ENCODE measurements around the gene NPBWR2. TPM values are rescaled to one million over a fixed set of nuclear protein-coding genes. Genes with fewer than 3 reads are reported as not detected.

Gene NPBWR2
- total RNA-seq, 4 donors from 2014 or later, result not detected

- 76 to 88% methylated on average over 14 of the region's 14 CpGs for WGBS, 2 donors
- no peak overlapping the region for H3K4me3 ChIP-seq (ENCODE audit: low read depth, poor library complexity, severe bottlenecking)
- intact Hi-C loops (cut with DNase I; ENCODE audit: low total_unique reads), result no loop called here
- TF ChIP-seq POLR2A (IDR thresholded peaks at IDR 0.05) (no peak), CTCF (IDR thresholded peaks at IDR 0.05) (no peak)
- peak in 1 of 2 donors; percentile 75 for DNase-seq (ENCODE audit: low spot score in 2 of 2)
These were observed 7.1 kb upstream of the NPBWR2 start for GRCh38 chr20:64114356-64114971.

GRCh38 chr20:64113796-64114355, 6.5 kb upstream of the NPBWR2 start:
- intact Hi-C loops (cut with DNase I; ENCODE audit: low total_unique reads), result no loop called here
- 65 to 66% methylated on average over 13 of the region's 13 CpGs for WGBS, 2 donors

GRCh38 chr20:64113444-64113775, 6.0 kb upstream of the NPBWR2 start:
- intact Hi-C loops (cut with DNase I; ENCODE audit: low total_unique reads), result no loop called here
- DNase-seq (ENCODE audit: low spot score in 2 of 2), result no peak
- WGBS, 2 donors, result 60 to 75% methylated on average over 6 of the region's 6 CpGs
- no peak for TF ChIP-seq CTCF (IDR thresholded peaks at IDR 0.05)
- TF ChIP-seq POLR2A (IDR thresholded peaks at IDR 0.05), result no peak
- no peak overlapping the region for H3K4me3 ChIP-seq (ENCODE audit: low read depth, poor library complexity, severe bottlenecking)

More at GRCh38 chr20:64113796-64114355, 6.5 kb upstream of the NPBWR2 start:
- peak in 1 of 2 donors; percentile 84 for DNase-seq (ENCODE audit: low spot score in 2 of 2)
- no peak overlapping the region for H3K4me3 ChIP-seq (ENCODE audit: low read depth, poor library complexity, severe bottlenecking)
- TF ChIP-seq CTCF (IDR thresholded peaks at IDR 0.05) (no peak), POLR2A (IDR thresholded peaks at IDR 0.05) (no peak)

- WGBS, 2 donors, result 75 to 84% methylated on average over 17 to 18 of the region's 18 CpGs
- peak in 1 of 2 donors; percentile 84 for DNase-seq (ENCODE audit: low spot score in 2 of 2)
- no peak for TF ChIP-seq POLR2A (IDR thresholded peaks at IDR 0.05)
- no peak for TF ChIP-seq CTCF (IDR thresholded peaks at IDR 0.05)
- no peak overlapping the region for H3K4me3 ChIP-seq (ENCODE audit: low read depth, poor library complexity, severe bottlenecking)
- intact Hi-C loops (cut with DNase I; ENCODE audit: low total_unique reads), result no loop called here
These were observed 5.5 kb upstream of the NPBWR2 start for GRCh38 chr20:64112691-64113443.

GRCh38 chr20:64111841-64112641, 4.7 kb upstream of the NPBWR2 start:
- TF ChIP-seq POLR2A (IDR thresholded peaks at IDR 0.05) (no peak), CTCF (IDR thresholded peaks at IDR 0.05) (no peak)
- DNase-seq (ENCODE audit: low spot score in 2 of 2), result peak in 1 of 2 donors; percentile 81
- WGBS, 2 donors, result 76 to 78% methylated on average over 19 of the region's 19 CpGs
- intact Hi-C loops (cut with DNase I; ENCODE audit: low total_unique reads), result no loop called here
- no peak overlapping the region for H3K4me3 ChIP-seq (ENCODE audit: low read depth, poor library complexity, severe bottlenecking)

Measured in lower leg skin (tissue), 4 donors.